B cell (primary cell): ENCODE measurements around the gene TUBB2A. TPM values are rescaled to one million over a fixed set of nuclear protein-coding genes. Genes with fewer than 3 reads are reported as not detected.

Source experiments
- ATAC-seq: fragments of 200-7000 bp; cut with Tn5 transposase; one replicate; pipeline ENCODE4 v1.10.0; 2021; ENCODE audit warnings: low read depth, mild to moderate bottlenecking, moderate number of reproducible peaks, moderate library complexity
- CTCF ChIA-PET: fragments of 350-600 bp; sonication (Branson Sonifier 250); formaldehyde crosslinking; loops from one replicate; lab custom pipeline; 2021; ENCODE audit warnings: antibody characterized with exemption, inconsistent platforms; lab: Charles Lee
- POLR2A ChIA-PET: fragments of 350-600 bp; sonication (Branson Sonifier 250); formaldehyde crosslinking; loops from one replicate; lab custom pipeline; 2021; ENCODE audit warnings: antibody characterized with exemption; lab: Charles Lee
- DNase-seq: peaks from one replicate; pipeline ENCODE4 v3.0.0; 2013
- H2AFZ ChIP-seq: 2 replicates; pipeline ENCODE4 v1.6.1; 2012; ENCODE audit warnings: mild to moderate bottlenecking, low read depth, low read length; ENCODE audit not compliant: insufficient read depth, poor library complexity, severe bottlenecking
- H3K27ac ChIP-seq, 2 donors: 1 replicate in 1 of 2; 2 replicates in 1 of 2; pipeline ENCODE4 v1.5.1; 2012 to 2013; ENCODE audit warnings: low read length in 2 of 2, mild to moderate bottlenecking in 2 of 2, moderate library complexity in 1 of 2
- H3K27me3 ChIP-seq, 4 experiments: fragments of 200-600 bp in 1 of 4; sonication (generic) in 1 of 4; replicated peaks in 1 of 4; 1 replicate in 2 of 4; 2 replicates in 2 of 4; pipeline versions ENCODE4 v1.6.1 to v1.7.0; 2013 to 2016; ENCODE audit warnings: low read length in 3 of 4, mild to moderate bottlenecking in 2 of 4, mixed read lengths in 1 of 4, moderate library complexity in 1 of 4; ENCODE audit not compliant: insufficient read depth in 4 of 4, control insufficient read depth in 3 of 4; ENCODE audit errors: control extremely low read depth in 1 of 4
- H3K36me3 ChIP-seq, 2 experiments: replicated peaks in 1 of 2; 1 replicate in 1 of 2; 2 replicates in 1 of 2; pipeline versions ENCODE4 v1.6.1 to v1.7.1; 2013; ENCODE audit warnings: low read length in 1 of 2; ENCODE audit not compliant: insufficient read depth in 2 of 2, control insufficient read depth in 1 of 2; ENCODE audit errors: control extremely low read depth in 1 of 2, extremely low read depth in 1 of 2
- H3K4me1 ChIP-seq, 2 donors: fragments of 200-600 bp in 1 of 2; sonication (generic) in 1 of 2; 1 replicate in 1 of 2; 2 replicates in 1 of 2; pipeline versions ENCODE4 v1.5.1 to v1.6.1; 2013 to 2017; ENCODE audit warnings: low read length in 2 of 2; ENCODE audit not compliant: control insufficient read depth in 2 of 2, insufficient read depth in 2 of 2
- H3K4me2 ChIP-seq: replicated peaks from 2 replicates; pipeline ENCODE3; 2012; ENCODE audit warnings: mild to moderate bottlenecking, low read depth, low read length; ENCODE audit not compliant: poor library complexity, severe bottlenecking
- H3K4me3 ChIP-seq, 5 experiments: fragments of 200-600 bp in 1 of 5; sonication (generic) in 1 of 5; 1 replicate in 3 of 5; 2 replicates in 2 of 5; pipeline versions ENCODE4 v1.5.1 to v1.7.0; 2011 to 2016; ENCODE audit warnings: low read length in 4 of 5, mild to moderate bottlenecking in 4 of 5, low read depth in 2 of 5, control low read depth in 1 of 5, moderate library complexity in 1 of 5; ENCODE audit not compliant: insufficient read depth in 1 of 5; ENCODE audit errors: control extremely low read depth in 1 of 5, extremely low read depth in 1 of 5
- H3K79me2 ChIP-seq: fragments of 200-600 bp; sonication (generic); one replicate; pipeline ENCODE4 v1.6.0; 2016; ENCODE audit warnings: low read length; ENCODE audit not compliant: control insufficient read depth, insufficient read depth
- H3K9ac ChIP-seq: fragments of 200-600 bp; sonication (generic); 2 replicates; pipeline ENCODE4 v1.6.1; 2017; ENCODE audit warnings: mild to moderate bottlenecking, low read length, moderate library complexity
- H3K9me3 ChIP-seq, 3 donors: one replicate each; pipeline versions ENCODE4 v1.6.1 to v1.7.1; 2013; ENCODE audit warnings: low read length in 2 of 3; ENCODE audit not compliant: control insufficient read depth in 2 of 3, insufficient read depth in 1 of 3; ENCODE audit errors: control extremely low read depth in 1 of 3
- H4K20me1 ChIP-seq: 2 replicates; pipeline ENCODE4 v1.6.0; 2012; ENCODE audit warnings: mild to moderate bottlenecking, low read length; ENCODE audit not compliant: insufficient read depth, control insufficient read depth, poor library complexity, severe bottlenecking
- H3K27ac Mint-ChIP-seq: one replicate; pipeline ENCODE4 v1.8.0; 2021; ENCODE audit warnings: mixed read lengths
- H3K27me3 Mint-ChIP-seq: one replicate; pipeline ENCODE4 v1.8.0; 2021; ENCODE audit warnings: mixed read lengths
- H3K4me1 Mint-ChIP-seq: one replicate; pipeline ENCODE4 v1.8.0; 2021; ENCODE audit warnings: mixed read lengths
- H3K4me3 Mint-ChIP-seq: one replicate; pipeline ENCODE4 v1.8.0; 2021; ENCODE audit warnings: mixed read lengths
- H3K9me3 Mint-ChIP-seq: one replicate; pipeline ENCODE4 v1.8.0; 2022; ENCODE audit warnings: mixed read lengths; ENCODE audit not compliant: insufficient read depth
- EZH2 ChIP-seq: IDR thresholded peaks from 2 replicates; pipeline ENCODE4 v1.6.1; 2012; ENCODE audit warnings: borderline replicate concordance, low read depth, mild to moderate bottlenecking, moderate library complexity, low read length; ENCODE audit not compliant: insufficient read depth, poor library complexity, severe bottlenecking
- WGBS: methylation state at CpG from one replicate; pipeline ENCODE4 v1.1.5; 2013; ENCODE audit warnings: missing lambda C conversion rate; ENCODE audit not compliant: insufficient coverage; 5-methylcytosine and 5-hydroxymethylcytosine counted together
- intact Hi-C: fragments of 100-400 bp; cut with micrococcal nuclease; formaldehyde crosslinking; loops from one replicate; pipeline ENCODE4 v1.10.0; 2022
- polyA plus RNA-seq: library from polyadenylated mRNA; depleted of rRNA; stranded (reverse); fragments of >200 nt; gene quantifications from 2 replicates; pipeline ENCODE4 v1.2.3, GENCODE V29; 2012
- total RNA-seq, 2 donors: library from RNA; stranded (reverse); fragments of 120-200 nt in 1 of 2; gene quantifications; 1 replicate in 1 of 2; 2 replicates in 1 of 2; pipeline versions ENCODE4 v1.2.3 to v1.2.4, GENCODE V29; 2013 to 2022
- TF ChIP-seq, protein P1 (sequence below): fragments of 200-600 bp; IDR thresholded peaks from one replicate; pipeline ENCODE4 v1.8.0; 2022; ENCODE audit warnings: antibody characterized with exemption, mild to moderate bottlenecking

Gene TUBB2A
- total and polyA plus RNA-seq, 2 donors (not counting 1 experiment from before 2014, with no cell fraction given): 4.2 to 146 TPM

DNA sequence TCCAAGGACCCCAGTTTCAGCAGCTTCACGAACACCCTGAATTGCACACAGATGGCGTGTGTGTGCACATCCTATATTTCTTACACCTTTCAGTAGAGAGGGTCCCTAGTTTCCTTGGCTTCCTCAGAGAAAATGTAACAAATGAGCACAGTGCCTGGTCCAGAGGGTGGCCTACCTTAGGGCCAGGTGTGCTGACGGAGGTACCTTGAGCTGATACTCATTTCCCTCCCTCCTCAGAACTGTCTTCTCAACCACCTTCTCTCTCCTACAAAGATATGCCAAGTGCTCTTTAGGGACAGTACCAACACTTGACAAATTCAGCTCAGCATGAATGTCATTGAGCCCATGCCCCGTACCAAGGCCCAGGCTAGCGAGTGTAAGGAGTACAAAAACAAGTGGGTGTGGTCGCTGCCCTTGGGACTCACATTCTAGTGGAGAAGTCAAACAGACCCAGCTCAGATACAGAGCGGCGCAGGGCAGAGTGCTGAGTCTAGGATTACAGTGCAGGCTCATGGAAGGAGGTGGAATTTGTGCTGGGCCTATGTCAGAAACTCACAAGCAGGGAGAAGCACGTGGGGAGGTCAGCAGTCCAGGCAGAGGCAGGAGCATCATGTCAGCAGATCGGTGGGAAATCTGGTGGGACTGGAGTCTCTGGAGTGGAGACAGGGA, 48.5 kb downstream of the TUBB2A start:
- Histone ChIP-seq H4K20me1 (peaks cover 3% of the 10 kb centered on the region), H3K27me3 (no peaks in the 10 kb centered on the region), H3K4me3 (no peak overlapping the region), H2AFZ (no peak overlapping the region), H3K4me1 (no peaks in the 10 kb centered on the region), H3K36me3 (peaks cover 2 to 68% of the 10 kb centered on the region in 2 experiments), H3K9ac (no peak overlapping the region), H3K27ac (no peak overlapping the region), H3K9me3 (no peaks in the 10 kb centered on the region), H3K79me2 (no peaks in the 10 kb centered on the region), H3K4me2 (no peak overlapping the region)
- no peaks in the 10 kb centered on the region for H3K4me1 Mint-ChIP-seq
- ChIA-PET POLR2A (no interaction called here), CTCF (interaction anchor here (0.9 kb wide), 1 partner anchor 39 kb away, joined by 3 read pairs; no protein-coding TSS in a partner anchor)
- intact Hi-C loops: no loop called here
- ATAC-seq (no peak), DNase-seq (no peak)
- WGBS: 99% methylated on average over 10 of the region's 10 CpGs
- no peaks in the 10 kb centered on the region for H3K9me3 Mint-ChIP-seq
- no peak overlapping the region for H3K4me3 Mint-ChIP-seq
- TF ChIP-seq EZH2: no peak
- TF ChIP-seq, protein P1, sequence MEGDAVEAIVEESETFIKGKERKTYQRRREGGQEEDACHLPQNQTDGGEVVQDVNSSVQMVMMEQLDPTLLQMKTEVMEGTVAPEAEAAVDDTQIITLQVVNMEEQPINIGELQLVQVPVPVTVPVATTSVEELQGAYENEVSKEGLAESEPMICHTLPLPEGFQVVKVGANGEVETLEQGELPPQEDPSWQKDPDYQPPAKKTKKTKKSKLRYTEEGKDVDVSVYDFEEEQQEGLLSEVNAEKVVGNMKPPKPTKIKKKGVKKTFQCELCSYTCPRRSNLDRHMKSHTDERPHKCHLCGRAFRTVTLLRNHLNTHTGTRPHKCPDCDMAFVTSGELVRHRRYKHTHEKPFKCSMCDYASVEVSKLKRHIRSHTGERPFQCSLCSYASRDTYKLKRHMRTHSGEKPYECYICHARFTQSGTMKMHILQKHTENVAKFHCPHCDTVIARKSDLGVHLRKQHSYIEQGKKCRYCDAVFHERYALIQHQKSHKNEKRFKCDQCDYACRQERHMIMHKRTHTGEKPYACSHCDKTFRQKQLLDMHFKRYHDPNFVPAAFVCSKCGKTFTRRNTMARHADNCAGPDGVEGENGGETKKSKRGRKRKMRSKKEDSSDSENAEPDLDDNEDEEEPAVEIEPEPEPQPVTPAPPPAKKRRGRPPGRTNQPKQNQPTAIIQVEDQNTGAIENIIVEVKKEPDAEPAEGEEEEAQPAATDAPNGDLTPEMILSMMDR: no peak
- no peaks in the 10 kb centered on the region for H3K27me3 Mint-ChIP-seq
- H3K27ac Mint-ChIP-seq: no peak overlapping the region

Other genes with a start within 250 kb of the TUBB2A start
- 58.5 and 58.9 TPM in 2 replicates for gene SERPINB6, start 186.0 kb downstream of the TUBB2A start, total RNA-seq
- gene SERPINB6, start 186.0 kb downstream of the TUBB2A start, polyA plus RNA-seq: 35.2 and 46.4 TPM in 2 replicates
- gene NQO2, start 157.7 kb downstream of the TUBB2A start, total RNA-seq: 17.9 and 21.5 TPM in 2 replicates
- 6.2 and 8.4 TPM in 2 replicates for gene NQO2, start 157.7 kb downstream of the TUBB2A start, polyA plus RNA-seq
- gene RIPK1, start 89.0 kb downstream of the TUBB2A start, total RNA-seq: 26.2 and 28.1 TPM in 2 replicates
- gene RIPK1, start 89.0 kb downstream of the TUBB2A start, polyA plus RNA-seq: 7.3 and 10.2 TPM in 2 replicates
- gene BPHL, start 38.8 kb downstream of the TUBB2A start, total RNA-seq: 14.3 and 16.3 TPM in 2 replicates
- gene BPHL, start 38.8 kb downstream of the TUBB2A start, polyA plus RNA-seq: 10.3 and 16.5 TPM in 2 replicates
- gene TUBB2B, start 70.1 kb upstream of the TUBB2A start, total RNA-seq: not detected in 2 replicates
- gene TUBB2B, start 70.1 kb upstream of the TUBB2A start, polyA plus RNA-seq: 4.9 and 14.7 TPM in 2 replicates
- 31.8 and 31.9 TPM in 2 replicates for gene PSMG4, start 101.4 kb upstream of the TUBB2A start, total RNA-seq
- 29.6 and 42.4 TPM in 2 replicates for gene PSMG4, start 101.4 kb upstream of the TUBB2A start, polyA plus RNA-seq